ENCODE results near the gene SLF2. TPM values are rescaled to one million over a fixed set of nuclear protein-coding genes. Genes with fewer than 3 reads are reported as not detected.
A peak's percentile ranks its signal among the peaks of the same experiment; 100 is the strongest.

SLF2 gene
- total RNA-seq, 1 experiment from 2014 or later = 14.3 TPM

- TF ChIP-seq ZNF263 (CRISPR knock-in tag; IDR thresholded peaks at IDR 0.05; ENCODE audit: low read depth) (no peak), MLX (CRISPR knock-in tag; IDR thresholded peaks at IDR 0.05) (no peak), GRHL2 (CRISPR knock-in tag; IDR thresholded peaks at IDR 0.05; ENCODE audit: insufficient replicate concordance, severe bottlenecking) (no peak), ZNF121 (CRISPR knock-in tag; IDR thresholded peaks at IDR 0.05) (peak; percentile 66; the same call in 1 of the 2 replicates)
- DNase-seq (ENCODE audit: low spot score) (no peak), ATAC-seq (no peak)
- ChIA-PET CTCF (interaction anchor here (0.6 to 13.4 kb wide), 5 partner anchors 9 to 1738 kb away, joined by 3 to 277 read pairs (median 6); no protein-coding TSS in a partner anchor), POLR2A (no interaction called here)
- H3K36me3 Mint-ChIP-seq = peaks cover 7% of the 10 kb centered on the region
- no peaks in the 10 kb centered on the region for H3K27me3 Mint-ChIP-seq (ENCODE audit: low read depth)
- H3K27ac Mint-ChIP-seq = peak overlapping the region; percentile 84
- H3K4me1 Mint-ChIP-seq = peaks cover 25% of the 10 kb centered on the region
- no peaks in the 10 kb centered on the region for H3K9me3 Mint-ChIP-seq
- peak overlapping the region; percentile 85 for H3K4me3 Mint-ChIP-seq
Observed at GRCh38 chr10:101000127-101000914, 87.6 kb downstream of the SLF2 start.

GRCh38 chr10:101000915-101001658 lies 88.3 kb downstream of the SLF2 start:
- no peak for ATAC-seq

GRCh38 chr10:101001659-101002035 lies 88.9 kb downstream of the SLF2 start:
- H3K27ac Mint-ChIP-seq = no peak overlapping the region
- POLR2A ChIA-PET = no interaction called here
- DNase-seq (ENCODE audit: low spot score) (no peak), ATAC-seq (no peak)
- H3K27me3 Mint-ChIP-seq (ENCODE audit: low read depth) = no peaks in the 10 kb centered on the region
- H3K4me1 Mint-ChIP-seq = peaks cover 18% of the 10 kb centered on the region
- CTCF ChIA-PET = interaction anchor here (1.1 to 13.4 kb wide), 3 partner anchors 8 to 40 kb away, joined by 4 to 277 read pairs (median 273); no protein-coding TSS in a partner anchor
- no peak overlapping the region for H3K4me3 Mint-ChIP-seq
- peaks cover 13% of the 10 kb centered on the region for H3K36me3 Mint-ChIP-seq
- no peaks in the 10 kb centered on the region for H3K9me3 Mint-ChIP-seq
- TF ChIP-seq E2F4 (CRISPR knock-in tag; IDR thresholded peaks at IDR 0.05; ENCODE audit: borderline replicate concordance, low read depth) (no peak), ATF1 (CRISPR knock-in tag; IDR thresholded peaks at IDR 0.05) (no peak), ATF6 (CRISPR knock-in tag; IDR thresholded peaks at IDR 0.05) (no peak), CTCF (IDR thresholded peaks at IDR 0.05) (no peak)

More at GRCh38 chr10:101000915-101001658, 88.3 kb downstream of the SLF2 start:
- Mint-ChIP-seq H3K4me1 (peaks cover 23% of the 10 kb centered on the region), H3K36me3 (peaks cover 11% of the 10 kb centered on the region), H3K4me3 (peak overlapping the region; percentile 85), H3K27me3 (ENCODE audit: low read depth) (no peaks in the 10 kb centered on the region), H3K27ac (peak overlapping the region; percentile 55), H3K9me3 (no peaks in the 10 kb centered on the region)
- ChIA-PET POLR2A (no interaction called here), CTCF (interaction anchor here (0.6 to 13.4 kb wide), 4 partner anchors 8 to 1737 kb away, joined by 3 to 277 read pairs (median 138); no protein-coding TSS in a partner anchor)
- no peak for DNase-seq (ENCODE audit: low spot score)
- TF ChIP-seq ZNF263 (CRISPR knock-in tag; IDR thresholded peaks at IDR 0.05; ENCODE audit: low read depth) = no peak
- TF ChIP-seq E2F5 (CRISPR knock-in tag; IDR thresholded peaks at IDR 0.05) = no peak
- TF ChIP-seq IRF2 (CRISPR knock-in tag; IDR thresholded peaks at IDR 0.05; ENCODE audit: borderline replicate concordance, low read depth) = no peak
- no peak for TF ChIP-seq PRRX2 (CRISPR knock-in tag; IDR thresholded peaks at IDR 0.05)
- no peak for TF ChIP-seq ZBTB21 (CRISPR knock-in tag; IDR thresholded peaks at IDR 0.05; ENCODE audit: borderline replicate concordance)
- no peak for TF ChIP-seq FOXK1 (CRISPR knock-in tag; IDR thresholded peaks at IDR 0.05)
- TF ChIP-seq ZNF423 (CRISPR knock-in tag; IDR thresholded peaks at IDR 0.05) = no peak
- no peak for TF ChIP-seq ZNF281 (CRISPR knock-in tag; IDR thresholded peaks at IDR 0.05)

All from WTC11 (cell line).